GM19395 (cell line): Measurements from ENCODE around the gene FAHD1.

Experiments
- ATAC-seq: cut with Tn5 transposase; IDR thresholded peaks from one replicate; pipeline ENCODE4 v1.9.1; 2021; ENCODE audit warnings: mild to moderate bottlenecking, moderate library complexity; ENCODE audit not compliant: unreplicated experiment

The FAHD1 gene

DNA sequence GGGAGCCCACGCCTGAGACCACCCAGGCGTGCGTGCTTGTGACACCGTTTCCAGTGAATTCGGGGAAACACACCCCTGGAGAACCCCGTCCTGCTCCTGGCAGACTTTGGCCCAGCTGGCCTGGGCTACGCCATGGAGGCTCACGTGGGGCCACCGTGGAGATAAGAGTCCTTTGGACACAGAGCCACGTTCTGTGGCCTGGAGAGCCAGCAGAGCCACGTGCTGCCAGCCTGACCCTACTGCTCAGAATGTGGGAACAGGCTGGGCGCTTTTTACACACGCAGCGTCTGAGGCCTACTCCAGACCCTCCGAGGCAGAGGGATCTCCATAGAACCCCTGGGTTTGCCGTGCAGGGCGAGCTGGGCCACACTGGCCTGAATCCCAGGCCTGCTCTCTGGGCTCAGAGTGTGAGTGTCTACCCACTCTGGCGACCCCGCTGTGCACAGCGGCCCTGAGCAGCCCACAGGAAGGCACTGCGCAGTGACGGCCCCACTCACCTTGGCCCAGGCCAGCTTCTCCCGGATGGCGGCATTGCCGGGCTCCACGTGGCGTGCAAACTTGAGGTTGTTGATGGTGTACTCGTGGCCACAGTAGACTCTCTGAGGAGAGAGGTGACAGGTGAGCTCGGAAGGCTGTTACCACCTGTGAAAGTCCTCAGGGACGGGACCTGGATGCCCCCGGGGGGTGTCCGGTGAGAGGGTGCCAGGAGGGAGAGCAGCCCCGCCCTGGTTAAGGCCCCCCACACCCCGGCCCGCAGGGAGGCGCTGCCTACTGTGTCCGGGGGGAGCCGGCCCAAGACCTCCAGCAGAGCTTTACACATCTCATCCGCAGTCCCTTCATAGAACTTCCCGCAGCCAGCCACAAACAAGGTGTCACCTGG lies 10.4 kb upstream of the FAHD1 start:
- ATAC-seq, result no peak

DNA sequence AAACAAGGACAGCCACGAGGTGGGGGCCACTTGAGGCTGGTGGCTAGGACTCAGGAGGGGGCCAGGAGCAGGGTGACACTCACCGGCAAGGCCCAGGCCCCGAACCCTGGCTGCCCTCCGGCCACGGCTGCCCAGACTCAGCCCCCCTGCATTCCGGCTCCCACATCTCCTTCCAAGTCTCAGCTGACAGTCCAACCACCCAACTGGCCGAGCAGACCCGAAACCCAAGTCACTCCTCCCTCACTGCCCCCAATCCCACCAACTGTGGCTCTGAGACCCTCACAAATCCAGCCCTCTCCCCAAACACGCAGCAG lies 9.8 kb upstream of the FAHD1 start:
- ATAC-seq, result no peak

DNA sequence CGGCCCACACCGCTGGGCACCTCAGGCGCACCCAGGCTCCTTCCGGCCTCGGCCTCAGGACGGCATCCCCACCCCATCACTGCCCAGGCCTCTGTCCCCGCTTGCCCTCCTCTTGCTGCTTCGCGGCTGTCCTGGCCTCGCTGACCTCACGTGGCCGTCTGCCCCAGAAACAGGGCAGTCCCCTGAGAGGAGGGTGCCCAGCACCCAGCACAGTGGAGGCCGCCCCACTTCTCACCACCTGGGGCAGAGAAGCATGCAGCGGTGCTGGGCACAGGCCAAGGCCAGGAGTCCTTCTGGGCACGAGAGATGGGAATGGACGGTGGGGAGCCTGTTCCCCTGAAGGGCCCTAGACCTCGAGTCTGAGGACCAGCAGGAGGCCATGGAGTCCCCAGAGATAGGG lies 9.3 kb upstream of the FAHD1 start:
- ATAC-seq, result no peak

DNA sequence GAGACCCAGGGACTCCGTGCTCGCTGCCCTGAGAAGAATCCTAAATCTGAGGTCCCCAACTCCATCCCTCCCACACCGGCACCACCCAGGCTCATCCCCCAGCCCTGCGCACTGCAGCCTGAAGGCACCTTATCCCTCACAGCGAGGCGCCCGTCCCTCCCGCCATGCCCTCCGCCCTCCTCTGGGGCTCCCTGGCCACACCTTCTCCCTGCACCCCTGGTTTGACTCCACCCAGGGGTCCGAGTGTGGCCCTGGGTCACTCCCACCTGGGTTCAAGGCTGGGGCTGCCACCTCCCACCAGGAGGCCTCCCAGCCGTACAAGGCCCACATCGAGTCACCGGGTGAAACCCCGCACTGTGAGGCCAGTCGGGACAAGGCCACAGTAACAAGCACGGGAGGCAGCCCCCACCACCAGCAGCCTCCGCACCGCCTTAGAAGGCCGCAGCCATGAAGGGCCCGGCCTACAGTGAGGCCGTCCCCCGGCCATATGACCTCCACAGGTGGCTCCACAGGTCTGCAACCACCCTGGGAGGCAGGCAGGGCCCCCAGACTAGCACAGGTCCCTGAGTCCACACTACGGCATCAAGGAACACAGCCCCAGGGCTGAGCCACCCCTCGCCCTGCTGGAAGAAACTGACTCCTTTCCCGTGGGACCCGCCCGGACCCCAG lies 8.7 kb upstream of the FAHD1 start:
- no peak for ATAC-seq

DNA sequence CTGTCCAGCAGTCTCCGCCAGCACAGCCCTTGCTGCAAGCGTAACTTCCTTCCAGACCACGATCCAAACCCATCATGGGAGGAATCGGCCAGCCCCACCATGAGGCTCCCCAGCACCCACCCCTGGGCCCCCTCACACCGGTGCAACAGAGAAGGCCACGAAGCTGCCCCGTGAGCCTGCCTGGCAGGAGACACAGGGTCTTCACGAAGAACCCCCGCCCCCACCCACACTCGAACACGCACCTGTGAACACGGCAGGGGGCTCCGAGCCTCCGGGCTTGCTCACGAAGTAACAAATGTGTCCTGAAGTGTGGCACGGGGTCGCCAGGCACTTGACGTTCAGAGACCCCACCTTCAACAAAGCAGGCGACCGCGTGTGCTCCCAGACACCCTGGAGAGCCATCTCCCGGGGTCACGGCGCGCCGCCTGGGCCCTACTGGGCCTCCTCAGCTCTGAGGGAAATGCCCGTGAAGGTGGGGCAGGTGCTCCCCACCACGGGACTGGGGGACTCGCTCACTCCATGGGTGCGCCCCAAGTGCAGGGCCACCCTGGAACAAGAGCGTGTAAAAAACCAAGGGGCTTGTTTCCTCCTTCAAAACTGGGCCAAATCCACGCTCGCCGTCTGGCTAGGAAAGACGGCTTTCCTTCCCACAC lies 8.0 kb upstream of the FAHD1 start:
- no peak for ATAC-seq

DNA sequence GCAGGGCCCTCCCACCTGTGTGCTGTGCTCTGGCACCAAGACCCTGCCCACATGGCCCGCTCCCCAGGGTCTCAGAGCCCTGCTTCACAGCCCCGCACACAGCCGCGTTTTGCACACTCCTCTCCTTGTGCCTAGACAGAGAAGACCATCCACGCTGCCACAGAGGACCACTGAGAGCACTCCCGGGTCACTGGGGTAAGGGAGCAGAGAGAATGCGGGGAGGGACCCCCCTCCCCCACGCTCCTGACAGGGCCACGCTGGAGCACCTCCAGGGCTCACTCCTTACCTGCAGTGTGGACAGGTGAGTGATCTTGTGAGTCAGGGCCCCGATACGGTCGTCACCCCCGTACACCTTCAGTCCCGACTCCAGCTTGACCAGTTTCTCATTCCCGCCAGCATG lies 7.4 kb upstream of the FAHD1 start:
- ATAC-seq, result no peak

DNA sequence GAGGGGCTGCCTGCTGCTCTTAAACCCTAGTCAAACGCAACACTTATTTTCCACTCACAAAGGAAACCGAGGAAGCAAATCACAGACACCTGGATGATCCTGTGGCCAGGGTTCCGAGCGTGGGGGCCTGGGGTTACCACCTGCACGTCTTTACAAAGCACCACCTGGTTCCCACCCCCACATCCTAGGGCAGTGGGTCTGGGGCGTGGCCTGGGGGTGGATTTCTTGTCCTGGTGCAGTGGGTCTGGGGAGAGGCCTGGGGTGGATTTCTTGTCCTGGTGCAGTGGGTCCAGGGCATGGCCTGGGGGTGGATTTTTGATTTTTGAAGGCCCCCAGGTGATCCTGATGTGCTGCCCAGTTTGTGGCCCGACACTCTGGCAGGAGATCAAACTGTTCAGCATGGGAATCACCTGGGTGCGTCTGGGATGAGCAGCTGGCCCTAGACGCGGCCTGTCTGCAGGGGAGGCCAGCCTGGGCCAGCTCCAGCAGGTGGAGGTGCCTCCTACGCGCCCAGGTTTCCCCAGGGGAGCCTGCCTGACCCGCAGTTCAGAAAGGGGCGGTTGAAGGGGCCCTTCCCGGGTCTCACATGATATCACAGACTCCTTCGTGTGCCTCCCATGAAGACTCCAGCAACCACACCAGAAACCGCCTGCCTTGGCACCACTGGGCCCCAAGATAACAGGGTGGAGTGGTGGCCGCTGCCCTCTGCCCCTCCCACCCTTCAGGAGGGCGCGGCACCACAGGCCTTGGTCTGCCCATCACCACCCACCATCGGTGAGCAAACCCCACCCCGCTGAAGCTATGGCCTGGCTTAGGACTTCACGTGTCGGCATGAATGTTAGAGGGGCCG lies 6.7 kb upstream of the FAHD1 start:
- ATAC-seq, result no peak

DNA sequence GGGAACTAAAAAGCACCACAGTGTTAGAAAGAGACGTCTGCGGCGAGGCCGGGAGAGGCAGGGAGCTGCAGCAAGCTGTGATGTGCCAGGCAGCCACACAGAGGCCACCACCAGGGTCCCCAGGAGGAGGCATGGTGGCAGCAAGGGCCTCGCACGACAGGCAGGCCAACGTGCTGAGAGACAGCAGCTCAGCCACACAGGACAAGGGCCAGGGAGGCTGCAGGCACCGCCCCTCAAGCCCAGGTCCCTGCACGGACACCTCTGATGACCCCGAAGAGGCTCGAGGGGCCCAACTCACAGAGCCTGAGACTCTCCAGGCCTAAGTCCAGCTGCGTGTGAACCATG lies 6.1 kb upstream of the FAHD1 start:
- no peak for ATAC-seq

DNA sequence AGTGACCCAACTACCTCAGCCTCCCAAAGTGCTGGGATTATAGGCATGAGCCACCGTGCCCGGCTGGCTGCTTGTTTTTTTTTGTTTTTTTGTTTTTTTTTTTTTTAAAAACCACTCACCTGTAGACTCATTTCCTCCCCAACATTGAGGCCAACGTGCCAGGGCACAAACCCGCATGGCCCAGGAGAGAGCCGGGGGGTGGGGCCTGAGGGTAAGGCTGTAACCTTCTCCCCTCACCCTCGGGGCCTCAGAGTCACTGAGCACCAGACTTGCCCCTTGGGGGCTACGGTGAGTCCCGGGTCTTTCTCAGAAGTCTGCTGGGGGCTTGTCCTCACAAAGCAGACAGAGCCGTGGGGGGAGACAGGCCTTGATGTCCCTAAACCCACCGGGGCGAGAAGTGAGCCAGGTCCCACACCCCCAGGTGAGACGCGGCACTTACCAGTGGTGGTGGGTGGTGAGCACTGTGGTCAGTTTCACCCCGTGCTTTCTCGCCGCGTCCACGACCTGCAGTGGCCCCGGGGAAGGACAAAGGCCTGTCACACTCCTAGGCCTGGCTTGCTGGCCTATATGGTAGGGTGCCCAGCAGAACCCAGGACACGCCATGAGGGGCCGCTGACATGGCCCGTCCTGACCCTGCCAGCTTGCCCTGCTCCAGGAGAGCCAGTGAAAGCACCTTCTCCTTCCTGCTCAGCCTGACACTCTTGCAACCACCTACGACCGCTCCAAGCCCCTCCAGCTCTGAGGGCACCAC lies 5.0 kb upstream of the FAHD1 start:
- ATAC-seq, result no peak

DNA sequence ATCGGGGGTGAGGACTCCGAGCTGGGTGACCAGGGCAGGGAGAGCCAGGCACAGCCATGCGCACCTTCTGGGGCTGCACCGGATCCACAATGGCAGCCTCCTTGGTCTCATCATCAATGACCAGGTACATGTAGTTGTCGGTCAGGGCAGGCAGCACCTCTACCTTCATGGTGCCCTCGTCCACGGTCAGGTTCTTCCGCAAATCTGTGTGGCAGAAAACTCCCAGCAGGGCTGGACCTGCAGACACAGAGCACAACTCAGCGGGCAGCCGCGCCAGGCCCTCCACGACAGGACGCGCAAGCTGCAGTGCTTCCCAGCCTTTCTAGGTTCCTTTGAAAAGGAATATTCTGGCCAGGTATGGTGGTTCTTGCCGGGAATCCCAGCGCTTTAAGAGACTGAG lies 4.2 kb upstream of the FAHD1 start:
- no peak for ATAC-seq

DNA sequence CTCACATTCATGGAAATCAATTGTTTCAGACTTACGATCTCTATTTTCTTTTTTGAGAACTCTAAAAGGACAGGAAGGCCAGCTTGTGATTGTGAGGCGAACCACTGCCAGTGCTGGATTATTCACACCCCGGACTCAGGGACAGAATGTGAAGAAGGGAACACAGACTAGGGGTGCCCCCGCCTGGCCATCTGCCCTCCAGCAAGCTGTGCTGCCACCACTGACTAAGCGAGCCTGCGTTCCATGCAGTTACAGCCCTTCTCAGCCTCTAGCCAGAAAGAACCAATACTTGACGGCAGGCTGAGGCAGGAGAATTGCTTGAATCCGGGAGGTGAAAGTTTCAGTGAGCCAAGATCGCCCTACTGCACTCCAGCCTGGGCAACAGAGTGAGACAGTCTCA lies 3.2 kb upstream of the FAHD1 start:
- ATAC-seq, result no peak

DNA sequence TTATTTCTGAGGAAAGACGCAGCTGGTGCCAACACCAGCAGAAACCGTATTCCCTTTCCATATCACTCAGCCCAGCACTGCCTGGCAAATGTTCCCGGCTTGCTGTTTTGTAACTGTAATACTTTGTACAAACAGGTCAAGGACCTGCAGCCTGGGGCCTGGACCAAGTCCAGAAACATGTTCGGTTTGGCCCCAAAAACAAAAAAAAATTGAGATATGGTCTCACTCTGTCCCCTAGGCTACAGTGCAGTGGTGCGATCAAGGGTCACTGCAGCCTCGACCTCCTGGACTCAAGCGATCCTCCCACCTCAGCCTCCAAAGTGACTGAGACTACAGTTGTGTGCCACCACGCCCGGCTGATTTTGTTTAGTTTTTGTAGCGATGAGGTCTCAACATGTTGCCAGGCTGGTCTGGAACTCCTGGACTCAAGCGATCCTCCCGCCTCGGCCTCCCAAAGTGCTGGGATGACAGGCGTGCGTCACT lies 1.6 kb upstream of the FAHD1 start:
- no peak for ATAC-seq

DNA sequence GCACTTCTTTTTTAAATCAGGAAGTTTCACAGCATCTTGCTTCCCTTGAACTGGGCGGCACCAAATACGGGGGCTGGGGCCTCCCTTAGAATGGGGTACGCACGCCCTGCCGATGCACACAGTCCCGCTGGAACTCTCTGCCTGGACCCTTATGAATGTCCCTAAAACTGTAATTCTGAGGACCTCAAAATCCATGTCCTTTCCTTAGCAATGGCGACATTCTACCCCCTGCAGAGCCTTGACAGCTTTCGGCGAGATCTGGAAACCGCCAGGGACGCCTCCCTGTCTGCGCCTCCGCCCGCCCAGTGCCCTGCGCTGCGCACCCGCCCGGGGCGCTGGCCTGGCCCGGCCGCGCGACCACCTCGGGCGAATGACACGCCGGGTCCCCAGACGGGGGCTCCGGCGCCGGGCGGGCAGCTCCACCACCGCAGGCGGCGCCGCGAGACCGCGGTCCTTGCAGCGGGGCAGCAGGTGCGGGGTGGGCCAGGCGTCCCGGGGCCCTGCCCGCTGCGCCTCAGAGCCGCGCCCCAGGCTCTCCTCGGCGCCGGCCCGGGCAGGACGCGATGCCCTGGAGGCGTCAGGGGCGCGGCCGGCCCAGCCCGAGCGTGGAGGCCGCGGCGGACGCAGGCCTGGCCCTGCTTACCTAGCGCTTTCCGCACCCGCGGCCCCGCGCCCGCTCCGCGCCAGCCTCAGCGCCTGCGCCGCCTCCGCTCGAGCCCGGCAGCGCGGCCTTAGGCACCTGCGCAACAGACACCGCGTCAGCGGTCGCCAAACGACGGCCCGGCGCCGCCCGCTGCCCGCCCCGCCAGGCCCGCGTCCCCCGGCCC lies 929 bp upstream of the FAHD1 start:
- ATAC-seq, result peak; percentile 54

DNA sequence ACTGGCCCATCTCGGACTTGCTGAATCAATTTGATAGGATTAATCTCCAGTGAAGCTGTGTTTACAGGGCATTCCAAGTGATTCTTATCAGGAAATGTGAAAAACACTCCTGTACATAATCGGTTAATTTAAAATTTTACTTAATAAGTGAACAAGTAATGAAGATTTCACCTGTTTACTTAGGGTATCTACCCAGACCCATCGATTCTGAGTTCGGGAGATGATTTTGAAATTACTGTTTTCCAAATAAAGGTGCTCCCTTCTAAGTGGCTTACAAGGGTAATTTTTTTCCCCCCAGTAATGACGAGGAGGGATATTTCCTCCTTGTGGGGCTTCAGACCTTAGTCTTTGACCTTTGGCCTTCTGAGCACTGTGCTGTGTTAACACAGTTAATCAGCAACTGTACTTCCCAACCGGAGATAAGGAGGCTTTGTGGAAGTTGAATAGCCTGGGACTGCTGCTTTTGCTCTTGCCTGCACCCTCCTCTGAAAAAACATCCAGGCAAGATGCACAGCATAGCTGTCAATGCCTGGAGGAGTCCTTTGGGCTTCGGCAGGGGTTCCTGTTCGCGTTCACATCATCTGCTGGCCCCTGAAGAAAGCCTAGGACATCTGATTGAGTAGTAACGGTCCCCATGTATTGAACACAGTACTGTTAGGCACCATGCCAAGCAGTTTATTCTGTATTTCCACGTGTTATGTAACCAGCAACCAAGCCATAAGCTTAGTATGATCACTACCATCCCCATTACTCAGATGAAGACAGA lies 1.8 kb downstream of the FAHD1 start:
- no peak for ATAC-seq

DNA sequence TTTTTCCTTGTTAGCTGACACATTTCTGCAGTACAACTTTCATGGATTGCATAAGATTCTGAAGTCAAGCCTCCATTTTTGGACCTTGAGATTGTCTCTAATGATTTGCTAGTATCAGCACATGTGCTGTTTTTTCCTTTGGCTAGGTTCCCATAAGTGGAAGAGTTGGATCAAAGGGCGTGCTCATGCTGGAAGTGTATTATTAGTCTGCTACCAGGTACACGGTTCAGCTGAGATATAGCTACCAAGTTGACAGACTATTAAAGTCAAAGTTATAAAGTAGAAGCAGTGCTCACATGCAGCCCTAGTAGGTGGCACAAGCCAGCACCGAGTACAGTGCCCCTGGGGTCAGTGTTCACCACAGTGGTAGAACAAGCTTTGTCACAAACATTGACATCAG lies 3.2 kb downstream of the FAHD1 start:
- no peak for ATAC-seq

DNA sequence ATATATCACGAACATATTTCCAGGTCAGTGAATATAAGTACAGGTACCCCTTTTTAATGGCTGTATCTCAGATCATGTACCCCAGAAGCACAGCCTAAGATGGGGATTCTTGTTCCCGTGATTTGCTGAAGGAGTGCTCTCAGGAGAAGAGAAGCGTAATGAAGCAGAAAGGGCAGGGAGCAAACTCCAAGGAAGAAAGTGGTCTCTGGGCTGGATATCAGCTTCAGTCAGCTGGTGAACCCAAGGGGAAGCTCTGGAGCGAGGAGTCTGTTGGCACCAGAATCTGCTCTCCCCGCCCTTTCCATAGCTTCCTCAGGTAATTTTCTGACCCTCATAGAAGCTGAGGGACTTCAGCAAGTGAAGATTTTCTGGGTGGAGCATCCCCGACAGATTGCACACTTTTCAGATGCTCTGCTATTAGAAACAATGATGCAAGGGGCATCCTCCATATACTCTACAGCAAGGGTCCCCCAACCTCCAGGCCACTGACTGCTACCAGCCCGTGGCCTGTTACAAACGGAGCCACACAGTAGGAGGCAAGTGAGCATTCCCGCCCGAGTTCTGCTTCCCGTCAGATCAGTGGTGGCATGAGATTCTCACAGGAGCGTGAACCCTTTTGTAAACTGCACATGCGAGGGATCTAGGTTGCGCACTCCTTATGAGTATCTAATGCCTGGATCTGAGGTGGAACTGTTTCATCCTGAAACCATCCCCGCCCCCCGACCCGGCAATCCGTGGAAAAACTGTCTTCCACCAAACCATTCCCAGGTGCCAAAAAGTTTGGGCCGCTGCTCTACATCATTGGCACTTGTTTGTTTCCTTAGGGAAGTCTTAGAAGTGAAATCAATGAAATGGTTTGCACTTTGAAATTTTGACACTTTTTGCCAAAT lies 4.4 kb downstream of the FAHD1 start:
- ATAC-seq, result no peak

DNA sequence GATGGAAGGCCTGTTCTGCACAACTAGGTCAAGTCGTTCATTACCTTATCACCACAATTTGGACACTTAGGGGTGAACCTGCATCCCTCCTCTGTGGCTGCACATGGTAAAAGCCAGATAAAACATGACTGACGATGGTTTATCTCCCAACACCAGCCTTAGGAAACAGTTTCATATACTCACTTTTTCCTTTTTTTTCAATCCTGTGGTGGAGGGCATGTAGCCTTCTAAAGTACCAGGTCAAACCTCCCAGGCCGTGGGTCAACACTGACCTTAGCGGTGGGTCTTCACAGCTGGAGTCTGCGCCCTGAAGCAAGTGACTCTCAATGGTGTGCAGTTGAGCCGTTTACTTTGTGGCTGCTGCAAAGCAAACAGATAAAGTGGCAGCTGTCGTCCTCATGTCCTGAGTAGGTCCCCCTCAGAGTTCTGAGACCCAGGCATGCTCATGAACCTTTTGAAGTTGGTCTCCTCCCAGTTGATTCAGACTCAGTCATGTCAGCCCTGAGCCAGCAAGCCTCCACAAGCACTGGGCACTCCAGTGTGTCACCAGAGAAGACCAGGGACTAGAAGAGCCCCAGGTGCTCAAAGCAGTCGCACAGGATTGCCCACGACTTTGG lies 5.9 kb downstream of the FAHD1 start:
- ATAC-seq, result no peak
